NB4 (cell line): Measurements from ENCODE around the gene LGALS3.

Experiments used
- MAX ChIP-seq: IDR thresholded peaks from 2 replicates; pipeline ENCODE4 v1.6.1; 2011; ENCODE audit warnings: low read depth, low read length
- MYC ChIP-seq: IDR thresholded peaks from 2 replicates; pipeline ENCODE4 v1.6.1; 2011; ENCODE audit warnings: low read depth, low read length
- POLR2A ChIP-seq: IDR thresholded peaks from 2 replicates; pipeline ENCODE4 v1.6.1; 2011; ENCODE audit warnings: mild to moderate bottlenecking; ENCODE audit not compliant: insufficient read length; ENCODE audit errors: extremely low read depth
- TF ChIP-seq, protein P1 (sequence below): IDR thresholded peaks from one replicate; pipeline ENCODE4 v1.5.1; 2012; ENCODE audit warnings: low read depth, low read length

GRCh38 chr14:55115460-55115859, 13.6 kb upstream of the LGALS3 start:
- TF ChIP-seq, protein P1, sequence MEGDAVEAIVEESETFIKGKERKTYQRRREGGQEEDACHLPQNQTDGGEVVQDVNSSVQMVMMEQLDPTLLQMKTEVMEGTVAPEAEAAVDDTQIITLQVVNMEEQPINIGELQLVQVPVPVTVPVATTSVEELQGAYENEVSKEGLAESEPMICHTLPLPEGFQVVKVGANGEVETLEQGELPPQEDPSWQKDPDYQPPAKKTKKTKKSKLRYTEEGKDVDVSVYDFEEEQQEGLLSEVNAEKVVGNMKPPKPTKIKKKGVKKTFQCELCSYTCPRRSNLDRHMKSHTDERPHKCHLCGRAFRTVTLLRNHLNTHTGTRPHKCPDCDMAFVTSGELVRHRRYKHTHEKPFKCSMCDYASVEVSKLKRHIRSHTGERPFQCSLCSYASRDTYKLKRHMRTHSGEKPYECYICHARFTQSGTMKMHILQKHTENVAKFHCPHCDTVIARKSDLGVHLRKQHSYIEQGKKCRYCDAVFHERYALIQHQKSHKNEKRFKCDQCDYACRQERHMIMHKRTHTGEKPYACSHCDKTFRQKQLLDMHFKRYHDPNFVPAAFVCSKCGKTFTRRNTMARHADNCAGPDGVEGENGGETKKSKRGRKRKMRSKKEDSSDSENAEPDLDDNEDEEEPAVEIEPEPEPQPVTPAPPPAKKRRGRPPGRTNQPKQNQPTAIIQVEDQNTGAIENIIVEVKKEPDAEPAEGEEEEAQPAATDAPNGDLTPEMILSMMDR: no peak
- TF ChIP-seq MYC (no peak), POLR2A (no peak), MAX (no peak)
